ENCODE measurements around the gene RAB21. TPM values are rescaled to one million over a fixed set of nuclear protein-coding genes. Genes with fewer than 3 reads are reported as not detected.

The RAB21 gene
- total RNA-seq, 1 experiment from 2014 or later, result 33.6 TPM

DNA sequence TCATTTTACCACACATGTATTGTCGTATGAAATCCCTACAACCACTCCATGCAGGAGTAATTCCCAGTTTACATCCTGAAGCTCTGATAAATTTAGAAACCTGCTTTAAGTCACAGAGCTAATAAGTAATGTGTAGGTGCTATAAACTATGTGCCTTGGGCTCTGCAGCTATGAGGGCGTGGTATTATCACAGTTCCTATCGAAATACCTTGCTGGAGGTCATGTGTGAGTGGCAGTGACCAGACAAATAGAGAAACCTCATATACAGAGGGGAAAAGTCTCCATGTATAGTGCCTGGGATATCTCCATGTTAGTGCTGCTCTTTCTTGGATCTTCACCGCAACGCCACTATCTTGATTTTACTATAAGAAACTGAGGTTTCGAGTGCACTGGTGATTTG, 84.0 kb downstream of the RAB21 start:
- CTCF ChIA-PET, result interaction anchor here (0.5 to 2.6 kb wide), 2 partner anchors 58 to 748 kb away, joined by 3 to 9 read pairs; no protein-coding TSS in a partner anchor

DNA sequence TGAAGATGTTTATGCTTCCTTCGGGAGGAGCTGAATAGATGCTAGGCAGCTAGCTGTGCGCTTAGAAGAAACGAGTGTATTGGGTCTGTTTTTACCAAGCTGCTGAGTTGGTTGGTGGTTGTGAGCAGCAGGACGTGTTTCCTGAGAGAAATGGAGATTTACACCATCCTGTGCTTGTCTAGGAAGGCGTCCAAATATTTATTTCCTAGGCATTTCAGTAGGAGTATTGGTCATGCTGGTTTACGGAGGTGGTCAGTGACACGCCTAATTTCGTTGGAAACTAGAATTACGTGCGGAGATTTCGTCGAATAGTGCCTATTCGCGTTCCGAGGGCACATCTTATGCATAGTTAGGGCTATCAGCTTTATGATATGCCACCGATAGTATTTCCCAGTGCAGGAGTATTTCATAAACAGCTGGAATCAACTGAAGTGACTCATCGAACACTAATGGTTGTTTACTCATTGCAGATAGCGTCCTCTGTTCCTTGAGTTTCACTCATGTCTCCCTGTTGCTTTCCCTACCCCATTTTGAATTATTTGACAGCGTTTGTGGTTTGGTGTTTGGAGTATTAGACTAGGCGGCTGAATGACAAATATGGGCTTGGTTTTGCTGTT, 85.7 kb downstream of the RAB21 start:
- DNase-seq (ENCODE audit: low spot score) (no peak), ATAC-seq (peak; percentile 5; the same call in 1 of the 2 replicates)
- Mint-ChIP-seq H3K9me3 (no peaks in the 10 kb centered on the region), H3K36me3 (no peaks in the 10 kb centered on the region), H3K4me3 (peak overlapping the region; percentile 86), H3K27ac (peak overlapping the region; percentile 96), H3K4me1 (peaks cover 14% of the 10 kb centered on the region), H3K27me3 (ENCODE audit: low read depth) (peaks cover 23% of the 10 kb centered on the region)
- ChIA-PET CTCF (no interaction called here), POLR2A (interaction anchor here (0.6 kb wide), 1 partner anchor 108 kb away, joined by 3 read pairs; no protein-coding TSS in a partner anchor)
- TF ChIP-seq, protein P1, sequence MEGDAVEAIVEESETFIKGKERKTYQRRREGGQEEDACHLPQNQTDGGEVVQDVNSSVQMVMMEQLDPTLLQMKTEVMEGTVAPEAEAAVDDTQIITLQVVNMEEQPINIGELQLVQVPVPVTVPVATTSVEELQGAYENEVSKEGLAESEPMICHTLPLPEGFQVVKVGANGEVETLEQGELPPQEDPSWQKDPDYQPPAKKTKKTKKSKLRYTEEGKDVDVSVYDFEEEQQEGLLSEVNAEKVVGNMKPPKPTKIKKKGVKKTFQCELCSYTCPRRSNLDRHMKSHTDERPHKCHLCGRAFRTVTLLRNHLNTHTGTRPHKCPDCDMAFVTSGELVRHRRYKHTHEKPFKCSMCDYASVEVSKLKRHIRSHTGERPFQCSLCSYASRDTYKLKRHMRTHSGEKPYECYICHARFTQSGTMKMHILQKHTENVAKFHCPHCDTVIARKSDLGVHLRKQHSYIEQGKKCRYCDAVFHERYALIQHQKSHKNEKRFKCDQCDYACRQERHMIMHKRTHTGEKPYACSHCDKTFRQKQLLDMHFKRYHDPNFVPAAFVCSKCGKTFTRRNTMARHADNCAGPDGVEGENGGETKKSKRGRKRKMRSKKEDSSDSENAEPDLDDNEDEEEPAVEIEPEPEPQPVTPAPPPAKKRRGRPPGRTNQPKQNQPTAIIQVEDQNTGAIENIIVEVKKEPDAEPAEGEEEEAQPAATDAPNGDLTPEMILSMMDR (IDR thresholded peaks at IDR 0.05), result no peak
- TF ChIP-seq RELA (CRISPR knock-in tag; IDR thresholded peaks at IDR 0.05; ENCODE audit: borderline replicate concordance), result no peak
- TF ChIP-seq RORB (CRISPR knock-in tag; IDR thresholded peaks at IDR 0.05), result no peak
- TF ChIP-seq GTF2I (CRISPR knock-in tag; conservative IDR thresholded peaks at IDR 0.05), result no peak
- TF ChIP-seq, protein P2, sequence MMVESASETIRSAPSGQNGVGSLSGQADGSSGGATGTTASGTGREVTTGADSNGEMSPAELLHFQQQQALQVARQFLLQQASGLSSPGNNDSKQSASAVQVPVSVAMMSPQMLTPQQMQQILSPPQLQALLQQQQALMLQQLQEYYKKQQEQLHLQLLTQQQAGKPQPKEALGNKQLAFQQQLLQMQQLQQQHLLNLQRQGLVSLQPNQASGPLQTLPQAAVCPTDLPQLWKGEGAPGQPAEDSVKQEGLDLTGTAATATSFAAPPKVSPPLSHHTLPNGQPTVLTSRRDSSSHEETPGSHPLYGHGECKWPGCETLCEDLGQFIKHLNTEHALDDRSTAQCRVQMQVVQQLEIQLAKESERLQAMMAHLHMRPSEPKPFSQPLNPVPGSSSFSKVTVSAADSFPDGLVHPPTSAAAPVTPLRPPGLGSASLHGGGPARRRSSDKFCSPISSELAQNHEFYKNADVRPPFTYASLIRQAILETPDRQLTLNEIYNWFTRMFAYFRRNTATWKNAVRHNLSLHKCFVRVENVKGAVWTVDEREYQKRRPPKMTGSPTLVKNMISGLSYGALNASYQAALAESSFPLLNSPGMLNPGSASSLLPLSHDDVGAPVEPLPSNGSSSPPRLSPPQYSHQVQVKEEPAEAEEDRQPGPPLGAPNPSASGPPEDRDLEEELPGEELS (CRISPR knock-in tag; IDR thresholded peaks at IDR 0.05), result no peak
- TF ChIP-seq CREM (CRISPR knock-in tag; IDR thresholded peaks at IDR 0.05), result no peak
- no peak for TF ChIP-seq ZNF532 (CRISPR knock-in tag; IDR thresholded peaks at IDR 0.05; ENCODE audit: borderline replicate concordance)
- TF ChIP-seq CBFB (CRISPR knock-in tag; IDR thresholded peaks at IDR 0.05; ENCODE audit: low read depth), result no peak
- TF ChIP-seq NFE2L1 (CRISPR knock-in tag; IDR thresholded peaks at IDR 0.05), result no peak
- TF ChIP-seq FOXK1 (CRISPR knock-in tag; IDR thresholded peaks at IDR 0.05), result no peak
- no peak for TF ChIP-seq ZSCAN18 (CRISPR knock-in tag; IDR thresholded peaks at IDR 0.05)

More for the DNA sequence above, 84.0 kb downstream of the RAB21 start:
- no peak for ATAC-seq
- H3K27me3 Mint-ChIP-seq (ENCODE audit: low read depth), result peaks cover 26% of the 10 kb centered on the region
- POLR2A ChIA-PET, result no interaction called here
- peaks cover 14% of the 10 kb centered on the region for H3K4me1 Mint-ChIP-seq
- no peak for TF ChIP-seq ZBTB43 (CRISPR knock-in tag; IDR thresholded peaks at IDR 0.05)
- TF ChIP-seq ZNF396 (CRISPR knock-in tag; IDR thresholded peaks at IDR 0.05; ENCODE audit: borderline replicate concordance), result no peak
- no peak for TF ChIP-seq ZSCAN18 (CRISPR knock-in tag; IDR thresholded peaks at IDR 0.05)
- no peak for TF ChIP-seq RELA (CRISPR knock-in tag; IDR thresholded peaks at IDR 0.05; ENCODE audit: borderline replicate concordance)
- no peak for TF ChIP-seq JUN (CRISPR knock-in tag; IDR thresholded peaks at IDR 0.05)
- H3K9me3 Mint-ChIP-seq, result no peaks in the 10 kb centered on the region
- H3K36me3 Mint-ChIP-seq, result no peaks in the 10 kb centered on the region
- DNase-seq (ENCODE audit: low spot score), result no peak
- H3K27ac Mint-ChIP-seq, result no peak overlapping the region
- H3K4me3 Mint-ChIP-seq, result peak overlapping the region; percentile 86
